Muscle layer of colon (tissue), 2 donors: ENCODE measurements around the gene PIWIL4.
"Not testable (repeated sequence)": the region's sequence is repeated elsewhere in the genome, so short reads cannot be mapped to it uniquely, and the experiment has no call there.

ENCODE experiments used
- H3K27ac ChIP-seq: one replicate; pipeline ENCODE4 v1.7.0; 2013; ENCODE audit warnings: low read depth, mild to moderate bottlenecking, low read length, moderate library complexity
- H3K27me3 ChIP-seq, 2 donors: one replicate each; pipeline ENCODE4 v1.7.0; 2013; ENCODE audit warnings: low read length in 2 of 2, mild to moderate bottlenecking in 2 of 2; ENCODE audit not compliant: insufficient read depth in 2 of 2, control insufficient read depth in 1 of 2
- H3K36me3 ChIP-seq: one replicate; pipeline ENCODE4 v1.7.0; 2013; ENCODE audit warnings: mild to moderate bottlenecking, low read length; ENCODE audit not compliant: insufficient read depth
- H3K4me1 ChIP-seq: one replicate; pipeline ENCODE4 v1.7.0; 2013; ENCODE audit warnings: mild to moderate bottlenecking, low read length; ENCODE audit not compliant: insufficient read depth
- H3K4me3 ChIP-seq, 2 donors: one replicate each; pipeline ENCODE4 v1.7.0; 2013; ENCODE audit warnings: low read length in 2 of 2, low read depth in 1 of 2, mild to moderate bottlenecking in 1 of 2, moderate library complexity in 1 of 2
- H3K9ac ChIP-seq: one replicate; pipeline ENCODE4 v1.7.0; 2013; ENCODE audit warnings: low read length
- H3K9me3 ChIP-seq: one replicate; pipeline ENCODE4 v1.7.0; 2013; ENCODE audit warnings: mild to moderate bottlenecking, low read length
- donor health status: abdominal sarcoma.
- donor health status: Adenocarcinoma of cecum.

The PIWIL4 gene

DNA sequence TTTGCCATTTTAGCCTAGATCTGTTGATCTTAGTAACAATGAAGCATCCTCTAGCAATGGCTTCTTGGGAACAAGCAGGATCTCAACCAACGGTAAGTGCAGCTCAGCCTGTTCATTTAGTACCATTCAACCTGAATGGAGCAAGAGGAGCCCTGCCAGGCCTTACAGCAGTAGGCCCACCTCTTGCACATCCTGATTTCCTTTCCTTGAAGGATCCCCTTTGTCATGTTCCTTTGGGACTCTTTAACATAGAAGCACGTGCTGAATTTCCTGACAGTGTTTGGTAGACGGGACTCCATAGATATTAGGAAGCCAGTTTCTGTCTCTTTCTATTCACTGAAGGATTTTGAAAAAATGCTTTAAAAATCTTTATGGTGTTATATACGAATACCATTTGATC, 1.5 kb downstream of the PIWIL4 start:
- Histone ChIP-seq H3K4me3 (no peak overlapping the region), H3K27ac (no peak overlapping the region), H3K9ac (no peak overlapping the region), H3K9me3 (no peaks in the 10 kb centered on the region), H3K36me3 (no peaks in the 10 kb centered on the region), H3K4me1 (peaks cover 2% of the 10 kb centered on the region), H3K27me3 (no peaks in the 10 kb centered on the region)

DNA sequence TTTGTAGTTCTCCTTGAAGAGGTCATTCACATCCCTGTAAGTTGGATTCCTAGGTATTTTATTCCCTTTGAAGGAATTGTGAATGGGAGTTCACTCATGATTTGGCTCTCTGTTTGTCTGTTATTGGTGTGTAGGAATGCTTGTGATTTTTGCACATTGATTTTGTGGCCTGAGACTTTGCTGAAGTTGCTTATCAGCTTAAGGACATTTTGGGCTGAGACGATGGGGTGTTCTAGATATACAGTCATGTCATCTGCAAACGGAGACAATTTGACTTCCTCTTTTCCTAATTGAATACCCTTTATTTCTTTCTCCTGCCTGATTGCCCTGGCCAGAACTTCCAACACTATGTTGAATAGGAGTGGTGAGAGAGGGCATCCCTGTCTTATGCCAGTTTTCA, 5.8 kb downstream of the PIWIL4 start:
- H3K27ac ChIP-seq, H3K9me3 ChIP-seq, H3K27me3 ChIP-seq, H3K9ac ChIP-seq, H3K36me3 ChIP-seq, H3K4me3 ChIP-seq, H3K4me1 ChIP-seq: not testable (repeated sequence)

DNA sequence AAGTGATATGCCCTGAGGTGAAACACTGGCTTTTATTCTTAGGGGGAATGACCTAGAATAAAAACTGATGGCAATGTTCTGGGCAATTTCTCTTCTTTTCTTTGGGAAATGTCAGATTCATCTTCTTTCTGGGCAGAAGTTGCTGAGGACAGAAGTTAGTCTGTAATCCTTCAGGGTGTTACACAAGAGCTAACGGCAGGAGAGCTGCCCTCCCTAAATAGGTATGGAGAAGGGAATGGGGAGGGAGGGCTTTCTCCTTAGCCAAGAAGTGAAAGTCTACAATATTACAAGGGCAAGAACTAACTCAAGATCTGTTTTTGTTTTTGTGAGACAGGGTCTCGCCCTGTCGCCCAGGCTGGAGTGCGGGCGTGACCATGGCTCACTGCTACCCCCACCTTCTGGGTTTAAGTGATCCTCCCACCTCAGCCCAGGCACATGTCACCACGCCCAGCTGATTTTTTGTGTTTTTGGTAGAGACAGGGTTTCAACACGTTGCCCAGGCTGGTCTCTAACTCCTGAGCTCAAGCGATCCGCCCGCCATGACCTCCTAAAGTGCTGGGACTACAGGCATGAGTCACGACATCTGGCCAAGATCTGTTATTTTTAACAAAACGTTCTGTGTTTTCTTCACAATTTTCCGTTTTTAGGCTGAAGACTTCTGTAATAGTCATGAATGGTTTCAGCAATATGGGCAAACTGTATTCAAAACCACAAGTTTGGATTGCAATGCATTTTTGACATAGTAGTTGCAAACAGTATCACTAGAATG, 7.2 kb downstream of the PIWIL4 start:
- no peaks in the 10 kb centered on the region for H3K36me3 ChIP-seq
- H3K9me3 ChIP-seq: no peaks in the 10 kb centered on the region
- no peaks in the 10 kb centered on the region for H3K27me3 ChIP-seq
- no peak overlapping the region for H3K4me3 ChIP-seq
- no peaks in the 10 kb centered on the region for H3K4me1 ChIP-seq
- H3K27ac ChIP-seq: no peak overlapping the region
- H3K9ac ChIP-seq: no peak overlapping the region

- Histone ChIP-seq H3K4me3 (no peak overlapping the region), H3K9ac (no peak overlapping the region), H3K36me3 (no peaks in the 10 kb centered on the region), H3K4me1 (no peaks in the 10 kb centered on the region), H3K9me3 (no peaks in the 10 kb centered on the region), H3K27ac (no peak overlapping the region), H3K27me3 (no peaks in the 10 kb centered on the region)
Observed at GRCh38 chr11:94576306-94576705, 9.1 kb downstream of the PIWIL4 start.

GRCh38 chr11:94577841-94578240, 10.7 kb downstream of the PIWIL4 start:
- Histone ChIP-seq H3K4me3 (no peak overlapping the region), H3K27me3 (no peaks in the 10 kb centered on the region), H3K4me1 (no peaks in the 10 kb centered on the region), H3K36me3 (no peaks in the 10 kb centered on the region), H3K27ac (no peak overlapping the region), H3K9ac (no peak overlapping the region), H3K9me3 (no peaks in the 10 kb centered on the region)

DNA sequence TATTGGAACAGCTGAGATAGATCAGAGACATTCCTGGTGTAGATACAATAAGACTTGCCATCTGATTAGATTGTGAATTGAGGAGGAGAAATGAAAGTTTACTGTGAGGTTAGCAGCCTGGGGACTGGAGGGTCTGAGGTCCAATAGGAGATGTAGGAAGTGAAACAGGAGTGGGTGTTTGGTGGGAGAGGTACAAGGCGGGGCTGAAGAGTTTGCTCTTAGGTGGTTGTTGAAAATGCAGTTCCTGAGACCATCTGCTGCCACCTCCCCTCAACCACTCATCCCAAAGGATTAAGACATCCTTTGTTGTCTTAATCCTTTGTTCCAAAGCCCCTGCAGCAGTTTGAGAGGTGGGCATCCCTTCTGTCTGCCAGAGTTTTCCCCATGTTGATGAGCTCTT, 14.8 kb downstream of the PIWIL4 start:
- no peak overlapping the region for H3K4me3 ChIP-seq
- no peaks in the 10 kb centered on the region for H3K27me3 ChIP-seq
- no peak overlapping the region for H3K9ac ChIP-seq
- no peak overlapping the region for H3K27ac ChIP-seq
- H3K36me3 ChIP-seq: no peaks in the 10 kb centered on the region
- H3K4me1 ChIP-seq: peaks cover 6% of the 10 kb centered on the region
- H3K9me3 ChIP-seq: no peaks in the 10 kb centered on the region

DNA sequence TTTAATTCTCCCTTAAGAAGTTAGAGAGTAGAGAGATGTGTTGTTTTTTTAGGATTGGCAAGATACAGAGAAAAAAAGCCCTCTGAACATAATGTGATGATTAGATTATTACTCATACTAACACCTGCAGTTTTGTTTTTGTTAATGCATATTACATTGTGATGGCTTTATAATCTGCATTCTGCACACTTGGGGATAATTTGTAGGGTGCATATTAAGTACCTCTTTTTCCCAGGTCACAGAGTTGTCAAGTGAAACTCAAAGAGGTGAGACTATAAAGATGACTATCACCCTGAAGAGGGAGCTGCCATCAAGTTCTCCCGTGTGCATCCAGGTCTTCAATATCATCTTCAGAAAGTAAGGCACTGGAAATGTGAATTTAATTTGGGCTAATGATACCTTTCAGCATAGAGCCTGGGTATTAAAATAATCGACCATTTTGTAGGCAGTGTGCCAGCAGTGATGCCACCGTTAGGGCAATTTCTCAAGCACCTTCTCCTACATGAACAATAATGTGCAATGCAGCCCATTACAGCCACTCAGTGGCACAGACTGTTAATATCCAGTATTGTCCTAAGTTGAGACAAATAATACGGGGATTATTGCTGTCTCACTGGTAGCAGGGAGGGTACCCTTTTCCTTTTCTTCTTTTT, 16.2 kb downstream of the PIWIL4 start:
- Histone ChIP-seq H3K36me3 (no peaks in the 10 kb centered on the region), H3K9ac (no peak overlapping the region), H3K9me3 (no peaks in the 10 kb centered on the region), H3K4me3 (no peak overlapping the region), H3K27me3 (no peaks in the 10 kb centered on the region), H3K4me1 (peaks cover 6% of the 10 kb centered on the region), H3K27ac (no peak overlapping the region)

DNA sequence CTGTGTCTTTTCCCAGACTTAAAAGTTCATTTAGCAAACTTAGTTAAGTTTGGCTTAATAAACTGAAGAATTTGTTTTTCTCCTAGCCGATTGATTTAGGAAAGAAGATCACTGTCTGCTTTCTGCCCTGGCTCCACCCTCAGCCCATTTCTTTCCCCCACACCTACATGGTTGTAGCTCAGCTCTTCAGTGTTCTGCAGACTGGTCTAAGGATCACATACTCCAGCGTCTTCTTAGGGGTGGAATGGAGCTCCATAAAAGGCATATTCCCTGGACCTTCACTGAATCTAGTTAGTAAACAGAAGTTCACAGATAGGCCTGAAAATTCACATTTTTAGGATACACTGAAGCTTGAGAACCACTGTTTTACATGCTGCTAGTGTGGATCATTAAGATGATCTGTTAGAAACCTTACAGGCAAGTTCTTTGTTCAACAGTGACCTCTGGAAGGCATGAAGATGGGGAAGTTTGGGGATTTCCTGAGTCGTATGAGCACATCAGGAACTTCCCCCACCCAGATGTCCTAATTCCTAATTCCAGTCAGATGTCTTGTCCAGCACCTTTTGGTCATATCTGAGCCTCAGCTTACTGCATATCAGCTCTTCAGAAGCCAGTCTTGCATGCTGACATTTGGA, 16.8 kb downstream of the PIWIL4 start:
- H3K4me3 ChIP-seq: no peak overlapping the region
- peaks cover 6% of the 10 kb centered on the region for H3K4me1 ChIP-seq
- H3K9ac ChIP-seq: no peak overlapping the region
- H3K27ac ChIP-seq: no peak overlapping the region
- no peaks in the 10 kb centered on the region for H3K36me3 ChIP-seq
- no peaks in the 10 kb centered on the region for H3K27me3 ChIP-seq
- no peaks in the 10 kb centered on the region for H3K9me3 ChIP-seq

DNA sequence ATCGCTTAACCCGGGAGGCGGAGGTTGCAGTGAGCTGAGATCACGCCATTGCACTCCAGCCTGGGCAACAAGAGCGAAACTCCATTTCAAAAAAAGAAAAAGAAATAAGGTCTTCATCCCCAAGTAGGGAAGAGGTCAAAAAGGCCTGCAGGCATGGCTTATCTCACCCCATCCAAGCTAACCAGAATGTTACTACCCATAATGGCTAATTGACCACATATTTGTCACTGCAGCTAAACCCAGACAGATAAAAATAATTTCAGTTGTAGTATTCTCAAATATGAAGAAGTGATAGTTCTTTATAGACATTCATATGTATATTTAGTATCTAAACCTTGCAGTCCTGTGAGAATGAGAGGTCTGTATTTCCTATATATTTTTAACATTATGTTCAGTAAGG, 17.8 kb downstream of the PIWIL4 start:
- H3K4me1 ChIP-seq: peaks cover 6% of the 10 kb centered on the region
- H3K9ac ChIP-seq: no peak overlapping the region
- H3K27me3 ChIP-seq: no peaks in the 10 kb centered on the region
- no peaks in the 10 kb centered on the region for H3K9me3 ChIP-seq
- H3K36me3 ChIP-seq: peaks cover 8% of the 10 kb centered on the region
- no peak overlapping the region for H3K4me3 ChIP-seq
- H3K27ac ChIP-seq: no peak overlapping the region

DNA sequence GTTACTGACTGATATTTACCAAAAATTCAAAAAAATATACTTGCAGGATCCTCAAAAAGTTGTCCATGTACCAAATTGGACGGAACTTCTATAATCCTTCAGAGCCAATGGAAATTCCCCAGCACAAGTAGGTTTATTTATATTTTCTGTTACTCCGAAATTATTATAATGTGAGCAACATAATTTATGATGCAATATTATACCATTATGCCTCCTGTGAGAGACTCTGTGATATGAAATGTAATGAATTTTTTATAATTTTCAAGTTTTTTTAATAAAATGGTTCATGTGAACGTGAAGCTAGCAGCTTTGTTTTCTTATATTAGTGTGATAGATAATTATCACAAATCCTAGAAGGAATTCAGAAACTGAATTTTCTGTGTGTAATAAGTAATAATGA, 18.2 kb downstream of the PIWIL4 start:
- Histone ChIP-seq H3K36me3 (peaks cover 10% of the 10 kb centered on the region), H3K4me1 (peaks cover 6% of the 10 kb centered on the region), H3K9me3 (no peaks in the 10 kb centered on the region), H3K9ac (no peak overlapping the region), H3K4me3 (no peak overlapping the region), H3K27me3 (no peaks in the 10 kb centered on the region), H3K27ac (no peak overlapping the region)

DNA sequence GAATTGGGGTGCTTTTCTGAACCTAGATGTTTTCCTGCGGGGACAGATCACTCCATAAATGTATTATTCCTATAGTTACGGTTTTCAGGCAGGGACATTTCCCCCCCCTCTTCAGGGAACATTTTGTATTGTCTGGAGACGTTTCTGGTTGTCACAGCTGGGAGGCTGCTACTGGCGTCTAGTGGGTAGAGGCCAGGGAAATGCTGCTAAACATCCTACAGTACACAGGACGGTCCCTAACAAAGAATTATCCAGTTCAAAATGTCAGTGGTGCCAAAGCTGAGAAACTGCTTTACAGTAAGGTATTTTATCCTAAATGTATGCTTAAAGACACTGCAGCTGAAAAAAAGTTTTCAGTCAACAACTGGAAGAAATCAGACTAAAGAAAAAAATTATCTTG, 19.4 kb downstream of the PIWIL4 start:
- no peak overlapping the region for H3K4me3 ChIP-seq
- H3K9ac ChIP-seq: no peak overlapping the region
- no peaks in the 10 kb centered on the region for H3K9me3 ChIP-seq
- peaks cover 6% of the 10 kb centered on the region for H3K4me1 ChIP-seq
- H3K36me3 ChIP-seq: peaks cover 10% of the 10 kb centered on the region
- no peak overlapping the region for H3K27ac ChIP-seq
- no peaks in the 10 kb centered on the region for H3K27me3 ChIP-seq
